Activated T-helper 17 cell treated with anti-CD3 and anti-CD28 coated beads, Interleukin-2, amount 50 U/mL, for 72 hours (primary cell): ENCODE measurements around the gene ZNF235. TPM values are rescaled to one million over a fixed set of nuclear protein-coding genes. Genes with fewer than 3 reads are reported as not detected.
"Not testable (repeated sequence)": the region's sequence is repeated elsewhere in the genome, so short reads cannot be mapped to it uniquely, and the experiment has no call there.

Experiments used
- ATAC-seq: fragments of 150-1000 bp; cut with Tn5 transposase; replicated peaks from 2 replicates; pipeline ENCODE4 v1.10.0; 2021; ENCODE audit warnings: mild to moderate bottlenecking, moderate library complexity
- H3K27ac Mint-ChIP-seq: one replicate; pipeline ENCODE4 v1.8.0; 2022; ENCODE audit warnings: mixed read lengths
- H3K27me3 Mint-ChIP-seq: one replicate; pipeline ENCODE4 v1.8.0; 2022; ENCODE audit warnings: mixed read lengths
- H3K36me3 Mint-ChIP-seq: one replicate; pipeline ENCODE4 v1.8.0; 2022; ENCODE audit warnings: low read depth, mild to moderate bottlenecking, mixed read lengths
- H3K4me1 Mint-ChIP-seq: one replicate; pipeline ENCODE4 v1.8.0; 2022; ENCODE audit warnings: mixed read lengths
- H3K4me3 Mint-ChIP-seq: one replicate; pipeline ENCODE4 v1.8.0; 2022; ENCODE audit warnings: mild to moderate bottlenecking, mixed read lengths
- H3K9me3 Mint-ChIP-seq: one replicate; pipeline ENCODE4 v1.8.0; 2022; ENCODE audit warnings: mixed read lengths
- total RNA-seq, 2 donors: library from RNA; stranded (reverse); gene quantifications; one replicate each; pipeline ENCODE4 v1.2.3, GENCODE V29; 2022

Gene ZNF235
- total RNA-seq, 2 donors from 2014 or later, result 3.6 to 4.2 TPM

- no peak for ATAC-seq
- Mint-ChIP-seq H3K36me3 (peaks cover 7% of the 10 kb centered on the region), H3K4me1 (no peaks in the 10 kb centered on the region), H3K27ac (no peak overlapping the region), H3K4me3 (no peak overlapping the region), H3K9me3 (peaks cover 42% of the 10 kb centered on the region), H3K27me3 (no peaks in the 10 kb centered on the region)
Observed at GRCh38 chr19:44282846-44283245, 22.0 kb downstream of the ZNF235 start.

GRCh38 chr19:44280916-44281315 lies 23.9 kb downstream of the ZNF235 start:
- ATAC-seq, result no peak
- Mint-ChIP-seq H3K27me3 (no peaks in the 10 kb centered on the region), H3K4me1 (no peaks in the 10 kb centered on the region), H3K36me3 (no peaks in the 10 kb centered on the region), H3K4me3 (no peak overlapping the region), H3K27ac (no peak overlapping the region), H3K9me3 (peaks cover 42% of the 10 kb centered on the region)

- H3K27ac Mint-ChIP-seq, result no peak overlapping the region
- H3K4me1 Mint-ChIP-seq, result no peaks in the 10 kb centered on the region
- H3K36me3 Mint-ChIP-seq, result peaks cover 7% of the 10 kb centered on the region
- peaks cover 41% of the 10 kb centered on the region for H3K9me3 Mint-ChIP-seq
- H3K4me3 Mint-ChIP-seq, result no peak overlapping the region
- H3K27me3 Mint-ChIP-seq, result no peaks in the 10 kb centered on the region
- ATAC-seq, result no peak
Observed at GRCh38 chr19:44278181-44278690, 26.6 kb downstream of the ZNF235 start.

- ATAC-seq, result no peak
- no peak overlapping the region for H3K27ac Mint-ChIP-seq
- no peaks in the 10 kb centered on the region for H3K4me1 Mint-ChIP-seq
- H3K36me3 Mint-ChIP-seq, result peaks cover 7% of the 10 kb centered on the region
- H3K4me3 Mint-ChIP-seq, result no peak overlapping the region
- no peaks in the 10 kb centered on the region for H3K27me3 Mint-ChIP-seq
- peaks cover 42% of the 10 kb centered on the region for H3K9me3 Mint-ChIP-seq
Observed at GRCh38 chr19:44277331-44277730, 27.5 kb downstream of the ZNF235 start.

- ATAC-seq, result no peak
- Mint-ChIP-seq H3K4me1 (peaks cover 7% of the 10 kb centered on the region), H3K27ac (no peak overlapping the region), H3K9me3 (peaks cover 40% of the 10 kb centered on the region), H3K4me3 (peak overlapping the region; percentile 53), H3K36me3 (no peaks in the 10 kb centered on the region), H3K27me3 (no peaks in the 10 kb centered on the region)
Observed at GRCh38 chr19:44260695-44261446, 44.0 kb downstream of the ZNF235 start.

GRCh38 chr19:44260343-44260681 lies 44.5 kb downstream of the ZNF235 start:
- H3K27me3 Mint-ChIP-seq, result no peaks in the 10 kb centered on the region
- ATAC-seq, result no peak
- peaks cover 7% of the 10 kb centered on the region for H3K4me1 Mint-ChIP-seq
- no peak overlapping the region for H3K27ac Mint-ChIP-seq
- H3K9me3 Mint-ChIP-seq, result peaks cover 44% of the 10 kb centered on the region
- H3K4me3 Mint-ChIP-seq, result peak overlapping the region; percentile 53
- H3K36me3 Mint-ChIP-seq, result no peaks in the 10 kb centered on the region

GRCh38 chr19:44258835-44259413 lies 45.9 kb downstream of the ZNF235 start:
- H3K4me1 Mint-ChIP-seq, result peaks cover 7% of the 10 kb centered on the region
- H3K27ac Mint-ChIP-seq, result no peak overlapping the region
- no peak for ATAC-seq
- H3K9me3 Mint-ChIP-seq, result peaks cover 54% of the 10 kb centered on the region
- H3K36me3 Mint-ChIP-seq, result no peaks in the 10 kb centered on the region
- H3K4me3 Mint-ChIP-seq, result no peak overlapping the region
- no peaks in the 10 kb centered on the region for H3K27me3 Mint-ChIP-seq

GRCh38 chr19:44258136-44258535 lies 46.7 kb downstream of the ZNF235 start:
- ATAC-seq, result no peak
- no peaks in the 10 kb centered on the region for H3K36me3 Mint-ChIP-seq
- no peak overlapping the region for H3K4me3 Mint-ChIP-seq
- H3K27ac Mint-ChIP-seq, result no peak overlapping the region
- H3K9me3 Mint-ChIP-seq, result peaks cover 51% of the 10 kb centered on the region
- no peaks in the 10 kb centered on the region for H3K27me3 Mint-ChIP-seq
- H3K4me1 Mint-ChIP-seq, result peaks cover 7% of the 10 kb centered on the region

- no peak overlapping the region for H3K27ac Mint-ChIP-seq
- no peak for ATAC-seq
- no peak overlapping the region for H3K4me3 Mint-ChIP-seq
- peaks cover 7% of the 10 kb centered on the region for H3K4me1 Mint-ChIP-seq
- H3K9me3 Mint-ChIP-seq, result peaks cover 47% of the 10 kb centered on the region
- H3K36me3 Mint-ChIP-seq, result no peaks in the 10 kb centered on the region
- H3K27me3 Mint-ChIP-seq, result no peaks in the 10 kb centered on the region
Observed at GRCh38 chr19:44255705-44256411, 49.0 kb downstream of the ZNF235 start.

- Mint-ChIP-seq H3K27me3 (no peaks in the 10 kb centered on the region), H3K27ac (no peak overlapping the region), H3K4me3 (no peak overlapping the region), H3K9me3 (peaks cover 54% of the 10 kb centered on the region), H3K4me1 (no peaks in the 10 kb centered on the region), H3K36me3 (peaks cover 3% of the 10 kb centered on the region)
- ATAC-seq, result no peak
Observed at GRCh38 chr19:44254496-44254895, 50.3 kb downstream of the ZNF235 start.

GRCh38 chr19:44253392-44253791 lies 51.4 kb downstream of the ZNF235 start:
- H3K9me3 Mint-ChIP-seq, result peaks cover 54% of the 10 kb centered on the region
- ATAC-seq, H3K36me3 Mint-ChIP-seq, H3K27me3 Mint-ChIP-seq, H3K4me1 Mint-ChIP-seq, H3K4me3 Mint-ChIP-seq, H3K27ac Mint-ChIP-seq: not testable (repeated sequence)

GRCh38 chr19:44252332-44252731 lies 52.5 kb downstream of the ZNF235 start:
- H3K4me3 Mint-ChIP-seq, H3K27me3 Mint-ChIP-seq, ATAC-seq, H3K4me1 Mint-ChIP-seq, H3K27ac Mint-ChIP-seq: not testable (repeated sequence)
- peaks cover 46% of the 10 kb centered on the region for H3K9me3 Mint-ChIP-seq
- H3K36me3 Mint-ChIP-seq, result peaks cover 12% of the 10 kb centered on the region

- Mint-ChIP-seq H3K27me3 (no peaks in the 10 kb centered on the region), H3K4me1 (peaks cover 4% of the 10 kb centered on the region), H3K36me3 (peaks cover 56% of the 10 kb centered on the region), H3K4me3 (no peak overlapping the region), H3K9me3 (peaks cover 36% of the 10 kb centered on the region), H3K27ac (no peak overlapping the region)
- no peak for ATAC-seq
Observed at GRCh38 chr19:44236384-44236783, 68.4 kb downstream of the ZNF235 start.
